GM10266 (cell line): Measurements from ENCODE around the gene SUDS3.

ENCODE experiments used
- DNase-seq: peaks from one replicate; pipeline ENCODE4 v3.0.0; 2012; ENCODE audit errors: extremely low spot score
- CTCF ChIP-seq: IDR thresholded peaks from 2 replicates; pipeline ENCODE4 v1.5.1; 2012; ENCODE audit warnings: mild to moderate bottlenecking, low read depth; ENCODE audit not compliant: control insufficient read depth, insufficient read depth; ENCODE audit errors: missing control alignments

The SUDS3 gene

DNA sequence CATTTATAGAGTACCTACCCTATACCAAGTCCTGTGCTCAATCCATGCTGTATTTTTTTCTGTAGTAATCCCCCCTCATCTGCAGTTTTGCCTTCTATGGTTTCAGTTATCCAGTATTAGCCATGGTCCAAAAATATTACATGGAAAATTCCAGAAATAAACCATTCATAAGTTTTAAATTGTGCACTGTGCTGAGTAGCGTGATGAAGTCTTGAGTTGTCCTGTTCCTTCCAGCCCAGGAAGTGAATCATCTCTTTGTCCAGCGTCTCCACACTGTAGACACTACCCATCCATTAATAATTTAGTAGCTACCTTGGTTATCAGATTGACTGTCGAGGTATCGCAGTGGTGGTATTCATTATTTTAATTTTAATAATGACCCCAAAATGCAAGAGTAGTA, 54.2 kb downstream of the SUDS3 start:
- no peak for DNase-seq
- TF ChIP-seq CTCF = no peak

- no peak for DNase-seq
- no peak for TF ChIP-seq CTCF
Observed at GRCh38 chr12:118432812-118433545, 56.6 kb downstream of the SUDS3 start.

GRCh38 chr12:118436002-118436730, 59.8 kb downstream of the SUDS3 start:
- DNase-seq = peak; percentile 23
- TF ChIP-seq CTCF = peak; percentile 42

GRCh38 chr12:118436986-118437385, 60.6 kb downstream of the SUDS3 start:
- no peak for TF ChIP-seq CTCF
- DNase-seq = no peak

- DNase-seq = no peak
- TF ChIP-seq CTCF = no peak
Observed at GRCh38 chr12:118439068-118439467, 62.7 kb downstream of the SUDS3 start.

GRCh38 chr12:118446247-118446646, 69.9 kb downstream of the SUDS3 start:
- no peak for TF ChIP-seq CTCF

GRCh38 chr12:118447181-118447580, 70.8 kb downstream of the SUDS3 start:
- TF ChIP-seq CTCF = no peak
- no peak for DNase-seq

More at GRCh38 chr12:118446247-118446646, 69.9 kb downstream of the SUDS3 start:
- no peak for DNase-seq
